GM19043 (cell line): ENCODE results near the gene ACCS.

Experiments
- ATAC-seq: cut with Tn5 transposase; IDR thresholded peaks from one replicate; pipeline ENCODE4 v1.9.1; 2021; ENCODE audit warnings: low read depth; ENCODE audit not compliant: unreplicated experiment

Gene ACCS

DNA sequence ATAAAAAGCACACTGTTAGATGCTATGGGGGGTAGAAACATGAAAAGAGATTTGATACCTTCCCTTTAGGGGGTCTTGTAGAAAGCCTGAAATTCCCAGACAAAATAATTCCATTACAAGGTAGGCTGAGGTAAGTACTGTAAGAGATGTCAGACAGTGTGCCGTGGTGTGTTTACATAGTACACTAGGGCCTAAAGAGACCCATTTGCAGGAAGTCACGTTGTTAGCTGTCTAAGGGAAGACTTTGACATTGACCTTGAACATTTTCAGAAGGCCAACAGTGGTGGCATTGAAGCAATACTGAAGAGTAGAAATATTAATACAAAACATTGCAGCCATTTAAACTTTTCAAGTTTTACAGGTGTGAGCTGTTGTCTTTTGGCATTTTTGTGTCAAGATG is 60.2 kb downstream of the ACCS start:
- no peak for ATAC-seq

DNA sequence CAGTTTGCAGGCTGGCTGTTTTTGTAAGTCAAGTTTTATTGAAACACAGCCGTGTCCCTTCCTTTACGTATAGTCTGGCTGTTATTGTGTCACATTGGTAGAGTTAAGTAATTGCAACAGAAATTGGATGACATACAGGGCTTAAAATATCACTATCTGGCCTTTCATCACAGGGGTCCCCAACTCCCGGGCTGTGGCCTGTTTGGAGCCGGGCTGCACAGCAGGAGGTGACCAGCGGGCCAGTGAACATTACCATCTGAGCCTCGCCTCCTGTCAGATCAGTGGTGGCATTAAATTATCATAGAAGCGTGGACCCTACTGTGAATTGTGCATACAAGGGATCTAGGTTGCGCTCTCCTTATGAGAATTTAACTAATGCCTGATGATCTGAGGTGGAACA is 61.1 kb downstream of the ACCS start:
- no peak for ATAC-seq

DNA sequence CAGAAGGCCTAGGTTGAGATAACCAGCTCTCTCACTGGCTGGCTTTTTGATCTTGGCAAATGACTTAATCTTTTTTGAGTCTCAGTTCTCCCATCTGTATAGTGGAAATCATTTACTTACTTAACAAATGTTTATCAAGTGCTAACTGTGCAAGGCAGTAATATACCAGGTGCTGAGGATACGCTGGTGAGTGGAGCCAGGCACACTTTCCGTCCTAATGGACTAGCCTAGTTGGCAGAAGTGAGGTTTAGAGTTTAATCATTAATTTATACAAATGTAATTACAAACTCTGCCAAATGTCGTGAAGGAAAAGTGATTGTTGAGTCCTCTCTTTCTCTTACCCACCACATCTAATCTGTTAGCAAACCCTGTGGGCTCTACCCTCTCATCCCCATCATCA is 62.7 kb downstream of the ACCS start:
- no peak for ATAC-seq

DNA sequence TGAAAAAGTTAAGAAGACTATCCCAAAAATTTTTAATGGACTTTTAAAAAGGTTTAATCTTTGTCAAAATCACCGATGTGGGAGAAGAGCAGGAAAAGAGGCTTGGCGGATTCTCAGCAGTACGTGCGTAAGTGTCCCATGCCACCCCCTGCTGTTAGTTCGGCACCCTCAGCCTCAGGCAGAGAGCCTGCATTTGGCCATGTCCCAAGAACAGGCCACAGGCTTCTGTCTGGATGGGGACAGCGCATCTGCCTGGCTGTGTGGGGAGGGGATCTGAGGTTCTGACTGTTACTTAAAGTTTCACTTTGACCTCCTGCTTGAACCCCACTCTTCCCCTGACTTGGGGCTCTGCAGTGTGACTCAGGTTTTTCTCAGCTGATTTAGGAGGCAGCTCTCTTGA is 64.7 kb downstream of the ACCS start:
- ATAC-seq = no peak

DNA sequence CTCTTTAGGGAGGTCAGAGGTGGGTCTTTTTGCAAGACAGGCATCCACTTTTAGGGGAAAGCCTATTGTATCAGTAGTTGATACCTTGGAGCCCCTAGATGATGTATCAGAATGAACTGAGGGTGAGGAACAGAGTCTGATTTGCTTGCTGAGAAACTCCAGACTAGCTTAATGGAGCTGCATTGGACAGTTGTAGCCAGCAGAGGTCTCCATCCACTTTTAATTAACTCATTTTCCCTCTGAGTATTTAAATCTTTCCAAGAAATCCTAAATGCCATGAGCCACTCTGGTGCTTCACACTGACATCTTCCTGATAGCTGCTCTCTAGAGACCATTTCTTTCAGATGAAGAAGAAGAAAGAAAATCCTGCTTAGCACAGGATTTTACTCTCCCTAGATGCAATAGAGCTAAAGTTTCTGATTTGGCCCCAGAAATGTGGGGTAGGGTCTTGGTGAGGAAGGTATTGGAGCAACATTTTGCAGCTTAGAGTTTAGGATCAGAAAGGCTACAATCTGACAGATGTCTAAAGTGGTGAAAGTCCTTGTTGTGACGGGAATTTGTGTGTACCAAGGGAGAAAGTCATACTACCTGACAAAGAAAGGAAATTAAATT is 67.4 kb downstream of the ACCS start:
- ATAC-seq = no peak
